ENCODE data around the gene TBC1D16.

TBC1D16 gene, protein sequence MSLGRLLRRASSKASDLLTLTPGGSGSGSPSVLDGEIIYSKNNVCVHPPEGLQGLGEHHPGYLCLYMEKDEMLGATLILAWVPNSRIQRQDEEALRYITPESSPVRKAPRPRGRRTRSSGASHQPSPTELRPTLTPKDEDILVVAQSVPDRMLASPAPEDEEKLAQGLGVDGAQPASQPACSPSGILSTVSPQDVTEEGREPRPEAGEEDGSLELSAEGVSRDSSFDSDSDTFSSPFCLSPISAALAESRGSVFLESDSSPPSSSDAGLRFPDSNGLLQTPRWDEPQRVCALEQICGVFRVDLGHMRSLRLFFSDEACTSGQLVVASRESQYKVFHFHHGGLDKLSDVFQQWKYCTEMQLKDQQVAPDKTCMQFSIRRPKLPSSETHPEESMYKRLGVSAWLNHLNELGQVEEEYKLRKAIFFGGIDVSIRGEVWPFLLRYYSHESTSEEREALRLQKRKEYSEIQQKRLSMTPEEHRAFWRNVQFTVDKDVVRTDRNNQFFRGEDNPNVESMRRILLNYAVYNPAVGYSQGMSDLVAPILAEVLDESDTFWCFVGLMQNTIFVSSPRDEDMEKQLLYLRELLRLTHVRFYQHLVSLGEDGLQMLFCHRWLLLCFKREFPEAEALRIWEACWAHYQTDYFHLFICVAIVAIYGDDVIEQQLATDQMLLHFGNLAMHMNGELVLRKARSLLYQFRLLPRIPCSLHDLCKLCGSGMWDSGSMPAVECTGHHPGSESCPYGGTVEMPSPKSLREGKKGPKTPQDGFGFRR

GRCh38 chr17:80035687-80035936 lies at the start of gene TBC1D16:
TBC1D16 (minus strand) TSS chr17:80035872; CDS start chr17:80013547, 22,325 bp downstream.
- no peak for DNase-seq

GRCh38 chr17:80084773-80085172 lies 49.1 kb upstream of the TBC1D16 start:
- DNase-seq: no peak

- DNase-seq: no peak
Observed at GRCh38 chr17:80083136-80083661, 47.5 kb upstream of the TBC1D16 start.

- DNase-seq: peak; percentile 84 to 91
Observed at GRCh38 chr17:80082403-80083135, 46.9 kb upstream of the TBC1D16 start.

DNA sequence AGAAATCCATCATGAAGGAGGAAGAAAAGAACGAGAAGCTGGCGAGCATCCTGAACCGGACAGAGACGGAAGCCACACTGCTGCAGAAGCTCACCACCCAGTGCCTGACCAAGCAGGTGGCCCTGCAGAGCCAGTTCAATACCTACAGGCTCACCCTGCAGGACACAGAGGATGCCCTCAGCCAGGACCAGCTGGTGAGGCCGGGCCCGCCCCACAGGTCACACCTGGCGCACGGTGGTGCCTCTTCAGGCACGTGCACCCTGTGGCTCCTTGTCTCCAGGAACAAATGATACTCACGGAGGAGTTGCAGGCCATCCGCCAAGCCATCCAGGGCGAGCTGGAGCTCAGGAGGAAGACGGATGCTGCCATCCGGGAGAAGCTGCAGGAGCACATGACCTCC lies 45.9 kb upstream of the TBC1D16 start:
- no peak for DNase-seq

DNA sequence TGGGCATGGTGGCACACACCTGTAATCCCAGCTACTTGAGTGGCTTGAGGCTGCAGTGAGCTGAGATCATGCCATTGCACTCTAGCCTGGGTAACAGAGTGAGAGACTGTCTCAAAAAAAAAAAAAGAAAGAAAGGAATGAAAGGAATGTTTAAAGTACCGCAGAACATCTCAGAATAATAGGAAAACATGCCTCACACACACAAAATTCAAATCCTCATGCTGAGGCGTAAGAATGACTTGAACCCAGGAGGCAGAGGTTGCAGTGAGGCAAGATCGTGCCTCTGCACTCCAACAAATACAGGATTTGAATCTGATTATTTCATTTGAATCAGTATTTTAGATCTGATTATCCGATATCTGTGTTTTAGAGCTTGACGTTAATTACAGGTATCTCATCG lies 44.4 kb upstream of the TBC1D16 start:
- no peak for DNase-seq

DNA sequence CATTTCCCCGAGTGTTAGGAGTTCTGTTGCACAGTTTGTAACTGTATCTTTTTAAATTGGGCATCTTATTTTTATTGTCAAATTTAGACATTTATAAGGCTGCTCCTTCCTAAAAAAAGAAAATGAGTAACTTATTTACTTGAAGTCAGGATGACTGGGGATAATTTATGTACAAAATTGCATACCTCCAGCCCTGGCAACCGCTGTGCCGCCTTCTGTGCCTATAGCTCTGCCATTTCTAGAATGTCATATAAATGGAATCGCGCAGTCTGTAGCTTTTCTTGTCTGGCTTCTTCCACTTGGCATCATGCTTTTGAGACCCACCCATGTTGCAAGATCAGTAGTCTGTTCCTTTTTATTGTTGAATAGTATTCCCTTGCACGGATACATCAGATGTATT lies 36.7 kb upstream of the TBC1D16 start:
- DNase-seq: no peak

DNA sequence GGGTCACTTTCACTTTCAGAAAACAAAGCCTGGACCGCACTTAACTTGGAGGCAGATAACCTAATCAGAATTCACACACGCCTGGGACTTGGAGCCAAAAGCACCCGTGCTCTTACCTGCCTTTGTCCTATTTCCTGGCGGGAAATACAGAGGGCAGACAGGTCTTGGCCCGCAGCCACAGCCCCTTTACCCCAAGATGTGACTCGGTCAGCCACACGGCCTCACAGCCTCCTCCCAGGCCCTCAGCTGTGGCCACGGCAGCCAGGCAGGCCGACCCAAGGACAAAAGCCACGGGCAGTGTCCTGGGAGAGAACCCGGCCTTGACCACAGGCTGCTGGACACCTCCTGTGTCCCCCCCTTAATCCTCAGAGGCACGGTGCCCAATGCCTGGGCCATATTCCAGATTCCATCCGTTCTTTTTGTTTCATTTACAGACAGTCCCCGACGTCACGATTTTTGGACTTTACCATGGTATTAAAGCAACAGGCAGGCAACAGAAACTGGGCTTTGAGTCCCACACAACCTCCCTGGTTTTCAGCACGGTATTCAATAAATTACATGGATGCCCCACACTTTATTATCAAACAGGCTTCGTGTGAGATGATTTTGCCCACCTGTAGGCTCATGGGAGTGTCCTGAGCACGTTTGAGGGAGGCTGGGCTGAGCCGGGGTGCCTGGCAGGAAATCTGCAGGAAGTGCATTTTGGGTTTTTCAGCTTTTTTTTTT lies 35.6 kb upstream of the TBC1D16 start:
- DNase-seq: no peak

DNA sequence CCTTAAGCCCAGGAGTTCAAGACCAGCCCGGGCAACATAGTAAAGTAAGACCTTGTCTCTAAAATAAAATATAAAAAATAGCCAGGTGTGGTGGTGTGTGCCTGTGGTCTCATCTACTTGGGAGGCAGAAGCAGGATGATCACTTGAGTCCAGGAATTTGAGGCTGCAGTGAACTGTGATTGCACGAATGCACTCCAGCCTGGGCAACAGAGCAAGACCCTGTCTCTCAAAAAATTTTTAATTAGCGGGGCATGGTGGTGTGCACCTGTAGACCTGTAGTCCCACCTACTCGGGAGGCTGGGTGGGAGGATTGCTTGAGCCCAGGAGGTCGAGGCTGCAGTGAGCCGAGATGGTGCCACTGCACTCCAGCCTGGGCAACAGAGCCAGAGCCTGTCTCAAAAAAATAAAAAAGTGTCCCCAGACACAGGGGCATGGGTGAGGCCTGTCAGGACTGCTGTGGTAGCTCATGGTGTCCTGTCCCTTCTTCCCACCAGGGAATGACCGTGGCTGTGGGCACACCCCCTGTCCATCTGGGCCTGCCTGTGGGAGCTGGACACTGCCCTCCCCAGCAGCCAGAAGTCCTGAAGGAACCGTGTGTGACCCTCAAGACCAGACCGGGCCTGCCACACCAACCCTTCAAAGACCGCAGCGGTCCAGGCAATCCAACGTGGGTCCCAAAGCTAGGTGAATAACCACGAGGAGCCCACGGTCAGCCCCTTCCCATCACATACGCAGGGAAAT lies 34.9 kb upstream of the TBC1D16 start:
- DNase-seq: no peak

DNA sequence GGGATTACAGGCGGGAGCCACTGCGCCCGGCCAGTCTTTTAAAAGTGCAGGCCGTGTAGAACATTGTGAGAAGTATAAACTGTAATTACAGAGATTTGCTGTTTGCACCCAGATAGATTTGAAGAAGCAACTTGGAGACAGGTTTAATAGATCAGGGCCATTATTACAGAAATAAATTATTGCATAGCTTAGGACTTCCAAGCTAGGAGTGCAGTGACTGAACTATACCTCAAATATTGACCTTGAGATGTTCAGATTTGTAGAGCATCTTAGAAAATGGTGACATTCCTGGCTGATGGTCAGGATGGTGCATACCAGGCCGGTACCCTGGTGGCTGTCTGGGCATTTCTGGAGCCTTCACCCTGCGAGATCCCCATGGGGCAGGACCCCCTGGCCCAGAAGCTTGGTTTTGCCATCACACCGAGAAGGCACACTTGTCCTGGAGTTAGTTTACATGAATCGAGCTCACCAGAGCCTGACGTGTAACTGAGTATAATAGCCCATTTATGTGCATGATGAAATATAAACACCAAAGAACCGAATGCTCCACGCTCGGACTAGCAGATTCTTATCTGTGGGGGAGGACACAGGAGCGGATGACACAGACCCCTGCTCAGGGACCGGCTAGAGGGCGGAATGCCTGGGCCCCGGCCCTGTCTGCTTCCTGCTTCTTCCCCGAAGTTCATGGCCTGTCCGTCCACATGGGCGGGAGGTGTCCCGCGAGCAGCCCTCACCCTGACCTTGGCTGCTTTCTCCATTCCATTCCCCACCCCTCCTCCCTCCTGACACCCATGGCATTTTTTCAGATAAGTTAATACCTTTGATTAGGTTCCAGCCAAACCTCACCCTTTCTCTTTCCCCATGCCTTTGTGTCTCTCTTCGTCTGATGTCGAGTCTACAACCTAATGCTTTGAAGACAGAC lies 32.9 kb upstream of the TBC1D16 start:
- no peak for DNase-seq

DNA sequence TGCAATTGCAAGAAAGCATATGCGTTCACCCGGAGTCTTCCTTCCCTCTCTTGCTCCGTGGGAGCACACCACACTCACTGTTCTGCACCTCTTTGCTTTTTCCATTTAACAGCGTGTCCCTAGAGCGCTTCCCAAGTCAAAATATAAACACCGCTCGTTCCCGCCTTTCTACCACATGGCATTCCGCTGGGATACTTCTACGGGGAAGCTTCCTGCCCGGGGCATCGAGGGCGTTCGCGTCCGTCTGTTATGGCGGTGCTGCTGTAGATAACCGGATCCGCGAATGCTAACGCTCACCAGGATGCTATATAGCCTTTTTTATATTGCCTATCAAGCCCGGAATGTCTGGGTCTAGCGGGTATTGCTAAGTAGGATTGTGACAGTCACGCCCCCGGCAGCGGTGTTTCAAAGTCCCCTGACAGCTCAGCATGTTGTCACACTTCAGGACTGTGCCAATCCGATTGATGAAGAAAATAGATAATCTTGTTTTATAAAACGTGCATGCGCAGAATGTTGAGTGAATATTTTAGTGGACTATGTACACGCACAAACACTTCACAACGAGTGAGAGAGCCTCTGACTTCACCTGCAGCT lies 31.8 kb upstream of the TBC1D16 start:
- DNase-seq: no peak

DNA sequence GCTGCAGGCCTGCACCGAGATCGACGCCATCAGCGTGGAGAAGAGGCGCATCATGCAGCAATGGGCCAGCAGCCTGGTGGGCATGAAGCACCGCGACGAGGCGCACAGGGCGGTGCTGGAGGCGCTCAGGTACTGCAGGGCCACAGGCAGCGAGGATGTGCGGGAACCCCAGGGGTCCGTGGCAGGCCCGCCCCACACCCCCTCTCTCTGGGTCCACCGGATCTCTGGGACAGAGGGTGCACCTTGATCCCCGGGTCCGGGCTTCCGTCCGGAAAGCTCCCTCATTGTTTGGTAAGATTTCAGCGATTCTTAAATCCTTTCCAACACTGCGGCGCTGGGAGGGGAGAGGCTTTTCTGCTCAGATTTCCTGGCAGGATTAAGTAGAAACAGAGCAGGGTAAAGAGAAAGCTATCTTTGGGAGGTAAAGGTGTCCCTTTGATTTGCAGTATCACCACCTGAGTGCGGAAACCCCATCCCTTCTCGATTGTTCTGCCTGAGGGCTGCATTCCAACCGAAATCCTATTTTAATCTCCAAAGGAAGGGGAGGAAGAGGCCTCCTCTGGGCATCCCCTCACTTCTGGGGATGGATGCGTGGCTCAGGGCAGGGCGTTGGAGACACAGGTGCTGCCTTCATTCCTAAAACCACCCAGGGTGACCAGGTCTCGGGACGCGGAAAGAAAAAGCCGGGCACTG lies 30.0 kb upstream of the TBC1D16 start:
- no peak for DNase-seq

- DNase-seq: no peak
Observed at GRCh38 chr17:80064696-80065095, 29.0 kb upstream of the TBC1D16 start.

DNA sequence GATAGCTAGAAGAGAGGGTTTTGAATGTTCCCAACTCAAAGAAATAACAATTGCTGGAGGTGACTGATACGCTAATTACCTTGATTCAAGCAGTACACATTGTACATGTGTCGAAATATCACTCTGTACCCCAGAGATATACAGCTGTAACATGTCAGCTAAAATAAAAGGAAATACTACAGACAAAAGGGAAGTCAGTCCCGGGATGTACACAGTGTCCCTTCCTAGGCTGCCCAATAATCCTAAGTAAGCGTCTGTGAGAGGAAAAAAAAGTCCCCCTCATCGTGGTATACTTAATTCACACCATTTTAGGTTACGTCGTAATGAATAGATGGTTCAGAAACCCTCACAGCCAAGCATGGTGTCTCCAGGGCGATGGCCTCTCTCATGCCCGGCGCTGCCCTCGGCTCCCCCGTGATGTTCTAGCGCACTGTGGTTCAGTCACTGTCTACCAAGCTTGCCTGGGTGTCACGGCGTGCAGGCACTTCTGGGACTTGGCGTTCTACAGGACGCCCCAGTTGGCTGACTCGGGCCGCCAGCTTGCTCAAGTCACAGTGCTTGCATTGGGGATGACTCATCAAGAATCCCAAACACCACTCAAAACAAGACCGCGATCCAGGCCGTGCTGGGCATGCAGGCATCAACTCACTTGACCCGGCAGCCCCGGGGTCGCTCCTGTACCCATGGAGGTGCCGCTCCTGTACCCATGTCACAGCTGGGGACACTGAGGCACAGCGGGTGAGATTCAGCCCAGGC lies 28.3 kb upstream of the TBC1D16 start:
- DNase-seq: no peak

DNA sequence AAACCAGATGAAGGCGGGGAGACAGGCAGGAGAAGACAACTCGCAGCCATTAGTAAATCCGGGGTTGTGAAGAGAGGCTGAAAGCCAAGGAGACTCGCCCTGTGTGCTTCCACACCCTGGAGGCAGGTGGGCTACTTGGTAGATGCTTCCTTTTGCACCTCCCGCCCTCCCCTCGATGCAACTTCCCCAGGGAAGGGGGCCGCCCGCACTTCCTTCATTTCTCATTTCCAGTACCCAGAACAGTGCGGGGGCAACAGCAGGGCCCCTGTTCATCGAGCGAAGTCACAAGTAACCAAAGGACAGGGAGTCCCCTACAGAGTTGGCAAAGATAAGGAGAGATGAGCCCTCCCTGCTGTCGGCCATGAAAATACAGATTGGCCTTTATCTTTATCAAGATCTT lies 25.7 kb upstream of the TBC1D16 start:
- DNase-seq: no peak

- no peak for DNase-seq
Observed at GRCh38 chr17:80060644-80061043, 25.0 kb upstream of the TBC1D16 start.

- no peak for DNase-seq
Observed at GRCh38 chr17:80058311-80058955, 22.8 kb upstream of the TBC1D16 start.

GRCh38 chr17:80055597-80055996 lies 19.9 kb upstream of the TBC1D16 start:
- no peak for DNase-seq

GRCh38 chr17:80053102-80053501 lies 17.4 kb upstream of the TBC1D16 start:
- DNase-seq: peak in 1 of 2 experiments; percentile 25
